CD4-positive, alpha-beta T cell treated with Interleukin-4 for 1 hour (primary cell): Measurements from ENCODE around the gene HES1.

ENCODE experiments used
- DNase-seq, 2 donors: peaks; one replicate each; pipeline ENCODE4 v3.0.0-alpha.2; 2020 to 2022

HES1 gene

DNA sequence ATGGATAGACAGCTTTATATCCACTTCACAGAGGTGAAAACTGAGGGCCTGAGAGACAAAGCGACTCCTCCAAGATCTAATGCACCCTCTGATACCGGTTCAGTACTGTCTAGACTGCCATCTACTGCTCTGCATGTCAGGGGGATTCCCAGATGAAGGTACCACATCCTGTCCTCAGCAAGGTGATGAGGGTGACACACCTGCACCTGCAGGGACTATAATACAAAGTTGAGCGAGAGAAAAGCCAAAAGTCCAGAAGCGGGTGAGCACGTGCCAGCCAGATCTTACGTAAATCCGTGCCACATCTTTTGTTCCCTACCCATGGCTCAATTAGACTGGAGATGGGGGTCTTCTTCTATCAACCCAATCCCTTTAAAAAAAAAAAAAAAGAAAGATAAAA, 32.4 kb upstream of the HES1 start:
- peak; percentile 62 to 81 for DNase-seq

- DNase-seq = peak in 1 of 2 donors; percentile 82
Measured at GRCh38 chr3:194103983-194104751, 31.8 kb upstream of the HES1 start.

GRCh38 chr3:194105292-194105691, 30.7 kb upstream of the HES1 start:
- DNase-seq = no peak

DNA sequence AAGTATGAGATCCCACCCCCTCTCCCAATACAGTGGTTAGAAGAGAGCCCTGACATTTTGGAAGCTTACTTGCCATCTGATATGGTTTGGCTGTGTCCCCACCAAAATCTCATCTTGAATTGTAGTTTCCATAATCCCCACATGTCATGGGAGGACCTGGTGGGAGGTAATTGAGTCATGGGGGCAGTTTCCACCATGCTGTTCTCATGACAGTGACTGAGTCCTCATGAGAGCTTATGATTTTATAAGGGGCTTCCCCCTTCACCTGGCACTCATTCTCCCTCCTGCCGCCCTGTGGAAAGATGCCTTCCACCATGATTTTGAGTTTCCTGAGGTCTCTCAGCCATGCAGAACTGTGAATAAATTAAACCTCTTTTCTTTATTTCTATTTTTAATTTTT, 28.8 kb upstream of the HES1 start:
- no peak for DNase-seq

DNA sequence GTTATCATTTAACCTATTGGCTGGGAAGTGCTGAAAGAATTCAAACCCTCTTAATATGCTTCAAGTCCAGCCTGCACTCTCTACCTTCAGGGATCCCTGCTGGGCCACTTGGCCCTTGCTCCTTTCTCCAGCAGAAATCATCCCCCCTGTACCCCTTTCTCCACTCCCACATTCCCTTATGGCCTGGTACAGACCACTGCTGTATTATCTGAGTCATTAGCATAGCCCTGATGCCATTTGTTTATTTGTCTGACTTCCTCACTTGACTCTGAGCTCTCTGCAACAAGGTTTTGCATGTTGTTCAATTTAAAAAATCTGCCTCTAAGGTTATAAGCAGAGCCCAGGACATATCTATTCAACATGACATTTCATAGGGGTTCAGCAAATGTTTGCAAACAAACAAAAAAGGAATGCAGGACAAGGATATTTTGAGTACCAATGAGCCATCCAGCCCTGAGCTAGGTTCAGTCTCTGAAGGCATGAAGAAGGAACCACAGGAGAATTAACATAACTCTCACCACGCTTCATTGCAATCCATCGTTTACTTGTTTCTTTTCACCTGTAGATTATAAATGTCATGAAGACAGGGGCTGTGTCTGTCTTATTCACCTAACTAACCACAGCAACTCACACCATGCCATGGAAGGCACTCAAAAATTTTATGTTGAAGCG, 26.6 kb upstream of the HES1 start:
- DNase-seq = no peak

DNA sequence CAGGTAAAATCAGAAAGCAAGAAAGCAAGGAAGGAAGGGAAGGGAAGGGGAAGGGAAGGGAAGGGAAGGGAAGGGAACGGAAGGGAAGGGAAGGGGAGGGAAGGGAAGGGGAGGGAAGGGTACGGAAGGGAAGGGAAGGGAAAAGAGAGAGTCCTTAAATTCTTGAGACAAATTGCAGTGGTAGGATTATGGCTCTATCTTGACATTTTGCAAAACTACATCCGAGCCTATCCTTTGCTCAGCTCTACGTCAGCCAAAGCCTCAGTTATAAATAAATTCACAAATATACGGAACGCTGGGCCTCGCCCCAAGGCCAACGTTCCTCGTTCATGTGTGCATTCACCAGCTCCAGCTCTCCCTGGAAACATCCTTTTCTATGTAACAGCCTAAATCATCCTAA, 25.5 kb upstream of the HES1 start:
- no peak for DNase-seq

DNA sequence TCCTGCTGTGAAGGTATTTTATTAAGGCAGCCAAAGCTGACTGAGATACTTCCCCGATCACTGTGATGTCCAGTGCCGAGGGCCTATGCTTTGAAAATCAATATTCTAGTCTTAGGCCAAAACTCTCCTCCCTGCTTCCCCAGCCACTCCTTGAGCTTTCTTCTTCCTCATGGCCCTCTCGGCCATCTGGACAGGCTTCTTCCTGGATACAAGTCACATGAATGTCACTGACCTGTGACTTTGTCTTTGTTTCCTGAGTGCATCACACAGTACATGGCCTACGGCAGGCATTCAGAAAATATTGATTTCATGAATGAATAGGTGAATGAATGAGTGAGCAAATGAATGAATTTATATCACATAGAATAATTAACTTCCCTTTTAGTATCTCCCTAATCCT, 24.6 kb upstream of the HES1 start:
- no peak for DNase-seq

GRCh38 chr3:194112120-194113106, 23.5 kb upstream of the HES1 start:
- DNase-seq = no peak

DNA sequence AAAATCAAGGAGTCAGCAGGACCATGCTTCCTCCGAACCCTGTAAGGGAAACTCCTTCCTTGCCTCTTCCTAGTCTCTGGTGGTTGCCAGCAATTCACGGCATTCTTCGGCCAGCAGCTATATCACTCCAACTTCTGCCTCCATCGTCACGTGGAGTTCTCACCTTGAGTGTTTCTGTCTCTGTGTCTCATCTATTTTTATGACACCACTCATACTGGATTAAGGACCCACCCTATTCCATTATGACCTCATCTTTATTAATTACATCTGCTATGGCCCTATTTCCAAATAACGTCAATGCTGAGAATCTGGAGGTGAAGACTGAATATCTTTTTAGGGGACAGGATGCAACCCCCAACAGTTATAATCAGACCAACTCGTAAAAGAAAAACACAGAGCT, 21.8 kb upstream of the HES1 start:
- DNase-seq = no peak

DNA sequence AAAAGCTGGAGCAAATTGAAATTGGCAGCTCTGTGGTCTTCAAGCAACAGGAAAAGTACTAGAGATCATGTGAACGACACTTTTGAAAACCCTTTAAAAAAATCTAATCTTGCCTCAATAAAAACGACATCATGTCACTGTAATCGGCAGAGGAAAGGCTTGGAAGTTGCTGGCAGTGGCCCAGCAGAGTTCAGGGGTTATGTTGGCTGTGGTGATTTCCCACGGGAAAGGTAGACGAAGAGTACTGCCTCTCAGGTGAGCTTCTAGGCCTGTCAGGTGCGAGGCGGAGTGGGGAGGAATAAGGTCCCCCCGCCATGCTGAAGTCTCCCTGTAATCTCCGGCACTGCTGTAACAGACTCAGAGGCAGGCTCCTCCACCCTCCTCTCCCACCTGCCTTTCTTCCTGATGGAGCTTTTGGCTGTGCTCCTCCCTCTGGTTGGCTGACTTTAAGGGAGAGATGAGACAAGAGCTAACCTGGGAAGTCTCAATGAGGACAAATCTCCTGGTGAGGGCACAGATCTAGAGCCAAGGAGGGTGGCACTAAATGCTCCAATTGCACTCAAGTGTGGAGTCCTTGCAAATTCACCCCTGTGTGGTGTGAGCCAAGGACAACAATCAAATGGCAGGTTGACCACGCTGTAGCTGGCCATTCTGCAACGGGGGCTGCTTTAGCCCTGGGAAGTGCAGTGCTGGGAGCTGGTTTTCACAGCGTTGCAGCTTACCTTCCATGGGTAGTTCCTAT, 18.7 kb upstream of the HES1 start:
- DNase-seq = no peak

GRCh38 chr3:194118920-194119319, 17.0 kb upstream of the HES1 start:
- no peak for DNase-seq

DNA sequence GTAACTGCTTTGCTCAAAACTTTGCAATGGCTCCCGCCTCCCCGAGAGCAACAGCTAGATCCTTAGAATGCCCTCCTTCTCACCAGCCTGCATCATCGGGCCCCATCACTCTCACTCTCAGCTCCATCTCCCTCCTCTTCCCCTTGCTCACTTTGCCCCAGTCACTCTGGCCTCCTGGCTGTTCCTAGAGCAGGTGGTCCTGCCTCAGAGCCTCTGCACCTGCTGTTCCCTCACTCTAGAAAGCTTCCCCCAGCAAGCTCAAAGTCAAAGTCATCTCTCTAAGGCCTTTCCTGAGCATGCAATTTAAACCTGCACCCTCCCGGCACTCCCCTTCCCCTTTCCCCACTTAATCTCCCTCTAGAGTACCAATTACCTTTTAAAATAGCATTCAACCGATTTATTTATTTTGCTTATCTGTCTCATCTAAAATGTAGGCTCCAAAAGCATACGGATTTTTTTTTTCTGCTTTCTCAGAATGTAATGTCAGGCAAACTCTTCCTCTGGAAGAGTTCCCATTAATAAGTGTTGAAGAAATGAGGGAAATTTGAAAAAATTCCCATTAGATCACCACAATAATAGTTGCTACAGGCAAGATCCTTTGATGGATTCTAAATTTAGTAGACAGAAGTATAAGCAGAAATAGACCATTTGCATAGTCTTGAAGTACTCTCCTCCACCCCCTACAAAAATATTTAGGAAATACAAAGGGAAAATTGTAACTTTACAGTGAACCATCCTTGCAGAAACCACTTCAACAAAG, 15.9 kb upstream of the HES1 start:
- DNase-seq = no peak

DNA sequence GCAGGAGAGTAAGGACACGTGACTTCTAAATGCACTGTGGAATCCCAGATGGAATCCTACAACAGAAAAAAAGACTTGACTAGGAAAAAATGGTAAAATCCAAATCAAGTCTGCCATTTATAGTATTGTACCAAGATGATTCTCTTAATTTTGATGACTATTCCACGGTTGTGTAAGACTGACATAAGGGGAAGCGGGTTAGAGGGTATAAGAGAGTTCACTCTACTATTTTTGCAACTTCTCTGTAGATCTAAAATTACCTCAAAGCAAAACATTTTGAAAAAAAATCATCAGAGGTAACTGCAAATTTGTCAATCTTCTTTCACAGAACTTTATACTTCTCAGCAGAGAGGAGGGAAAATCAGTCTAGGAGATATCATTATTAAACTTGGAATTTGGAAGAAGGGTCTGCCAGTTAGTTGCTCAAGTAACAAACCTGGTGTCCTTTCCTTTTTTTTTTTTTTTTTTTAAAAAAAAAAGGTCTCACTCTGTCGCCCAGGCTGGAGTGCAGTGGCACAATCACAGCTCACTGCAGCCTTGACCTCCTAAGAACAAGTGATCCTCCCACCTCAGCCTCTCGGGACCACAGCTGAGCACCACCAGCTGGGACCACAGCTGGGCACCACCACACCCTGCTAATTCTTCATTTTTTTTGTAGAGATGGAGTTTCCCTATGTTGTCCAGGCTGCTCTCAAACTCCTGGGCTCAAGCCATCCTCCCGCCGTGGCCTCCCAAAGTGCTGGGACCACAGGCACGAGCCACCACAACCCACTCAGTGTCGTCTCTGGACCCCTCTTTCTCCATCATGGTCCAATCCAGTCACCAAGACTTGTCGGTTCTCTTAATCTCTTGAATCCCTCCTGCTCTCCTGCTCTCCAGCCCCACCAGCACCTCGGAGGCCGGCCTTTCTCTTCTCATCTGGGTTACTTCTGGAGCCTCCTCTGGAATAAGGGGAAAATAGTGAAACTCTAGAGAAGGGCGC, 14.9 kb upstream of the HES1 start:
- no peak for DNase-seq

GRCh38 chr3:194121891-194122631, 13.9 kb upstream of the HES1 start:
- no peak for DNase-seq

DNA sequence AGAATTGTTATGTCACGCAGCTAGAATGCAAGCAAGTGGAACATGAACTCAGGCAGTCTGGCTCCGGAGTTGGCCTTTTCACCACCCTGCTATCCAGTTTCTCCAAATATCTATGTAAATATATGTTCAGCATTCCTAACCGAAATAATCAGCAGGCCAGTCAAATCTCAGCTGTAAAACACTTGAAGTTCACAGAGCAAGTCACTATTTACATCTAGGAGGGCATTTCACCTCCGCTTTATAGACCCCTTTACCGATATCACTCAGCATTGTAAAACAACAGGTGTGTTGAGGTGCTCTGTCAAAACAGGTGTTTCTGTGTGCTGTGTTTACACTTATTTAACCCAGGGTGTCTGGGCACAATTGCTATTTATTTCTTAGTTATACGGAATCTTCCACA, 12.2 kb upstream of the HES1 start:
- no peak for DNase-seq

DNA sequence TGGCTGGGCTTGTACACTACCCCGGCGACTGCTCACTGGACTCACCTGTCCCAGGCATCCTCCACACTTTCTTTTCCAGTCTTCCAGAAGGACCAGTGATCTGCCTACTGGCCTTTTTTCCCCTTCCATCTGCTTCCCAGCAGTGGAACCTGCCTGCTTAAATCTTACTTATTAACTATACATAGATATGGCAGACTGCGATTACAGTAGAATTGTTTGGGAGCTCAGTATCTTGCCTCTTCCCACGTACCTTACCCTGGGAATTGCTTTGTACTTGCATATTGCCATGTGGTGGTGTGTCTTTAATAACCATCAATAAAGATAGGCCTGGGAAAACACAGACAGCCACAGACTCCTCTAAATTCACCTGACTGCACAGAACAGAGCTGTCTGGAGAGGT, 11.8 kb upstream of the HES1 start:
- DNase-seq = no peak

DNA sequence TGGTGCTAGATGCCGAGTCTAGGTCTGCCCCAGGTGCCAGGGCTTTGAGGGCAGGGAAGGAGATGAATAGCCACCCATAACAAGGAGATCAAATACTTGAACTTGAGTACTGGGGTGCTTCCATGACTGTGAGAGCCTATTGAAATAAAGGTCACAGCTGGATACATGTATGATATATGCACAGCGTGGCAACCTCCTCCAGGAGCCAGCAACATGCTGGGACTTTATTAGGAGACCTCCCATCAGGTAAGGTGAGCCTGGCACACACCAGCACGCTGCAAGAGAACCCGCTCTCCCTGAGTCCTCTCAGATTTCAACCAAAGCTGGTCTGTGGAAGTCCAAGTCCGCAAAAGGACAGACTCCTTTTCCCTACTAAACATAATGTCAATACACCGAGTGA, 10.5 kb upstream of the HES1 start:
- DNase-seq = no peak

DNA sequence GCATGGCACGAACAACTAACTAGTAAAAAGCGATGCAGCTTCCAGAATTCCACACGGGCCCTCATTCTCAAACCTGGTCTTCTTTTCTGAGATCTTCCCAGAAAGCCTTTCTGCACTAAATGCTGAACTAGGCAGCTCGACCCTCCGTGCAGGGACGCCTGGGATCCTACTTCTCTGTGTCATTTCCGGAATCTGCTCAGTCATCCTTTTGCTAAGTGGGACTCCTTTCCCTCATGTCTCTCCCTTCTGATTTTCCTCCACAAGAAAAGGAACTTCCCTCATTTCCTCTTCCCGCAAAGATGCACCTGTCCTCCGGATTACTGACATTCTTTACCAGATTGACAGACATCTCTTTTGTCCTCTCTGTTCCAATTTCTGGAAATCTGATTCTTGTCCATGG, 9.2 kb upstream of the HES1 start:
- no peak for DNase-seq

DNA sequence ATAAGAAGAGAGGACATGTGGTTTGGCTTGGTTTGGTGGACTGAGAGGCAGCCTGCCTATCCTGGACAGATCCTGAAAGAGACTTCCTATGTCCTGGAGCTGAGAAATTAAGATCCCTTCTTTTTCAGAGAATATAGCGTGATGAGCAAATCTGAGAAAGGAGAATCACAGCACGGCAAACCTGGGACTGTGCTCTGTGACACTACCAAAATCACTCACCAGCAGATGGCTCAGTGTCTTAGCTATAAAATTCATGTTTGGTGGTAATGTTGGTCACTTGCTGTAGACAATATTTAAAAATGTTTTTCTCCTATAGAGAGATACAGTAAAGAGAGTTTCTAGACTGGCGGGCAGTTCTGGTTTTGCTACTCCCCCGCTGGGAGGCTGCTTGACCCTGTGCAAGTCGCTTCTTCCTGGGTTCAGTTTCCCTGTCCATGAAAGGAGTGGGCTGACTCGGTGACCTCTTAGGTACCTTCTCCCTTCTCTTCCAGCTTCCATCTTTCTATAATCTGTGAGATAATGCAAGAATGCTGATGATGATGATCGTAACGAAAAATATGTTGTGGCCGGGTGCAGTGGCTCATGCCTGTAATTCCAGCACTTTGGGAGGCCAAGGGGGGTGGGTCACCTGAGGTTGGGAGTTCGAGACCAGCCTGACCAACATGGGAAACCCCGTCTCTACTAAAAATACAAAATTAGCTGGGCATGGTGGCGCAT, 7.6 kb upstream of the HES1 start:
- DNase-seq = no peak
